ENCODE results near the gene IL13RA1. TPM values are rescaled to one million over a fixed set of nuclear protein-coding genes. Genes with fewer than 3 reads are reported as not detected.
"Not testable (repeated sequence)": the region's sequence is repeated elsewhere in the genome, so short reads cannot be mapped to it uniquely, and the experiment has no call there.

IL13RA1 gene
- polyA plus RNA-seq, 5 donors: 37.4 to 53.7 (median 43.5) TPM

- no peak for DNase-seq
Measured at GRCh38 chrX:118772051-118772450, 44.6 kb downstream of the IL13RA1 start.

GRCh38 chrX:118773782-118774181 lies 46.4 kb downstream of the IL13RA1 start:
- peak; percentile 8 to 15 for DNase-seq

DNA sequence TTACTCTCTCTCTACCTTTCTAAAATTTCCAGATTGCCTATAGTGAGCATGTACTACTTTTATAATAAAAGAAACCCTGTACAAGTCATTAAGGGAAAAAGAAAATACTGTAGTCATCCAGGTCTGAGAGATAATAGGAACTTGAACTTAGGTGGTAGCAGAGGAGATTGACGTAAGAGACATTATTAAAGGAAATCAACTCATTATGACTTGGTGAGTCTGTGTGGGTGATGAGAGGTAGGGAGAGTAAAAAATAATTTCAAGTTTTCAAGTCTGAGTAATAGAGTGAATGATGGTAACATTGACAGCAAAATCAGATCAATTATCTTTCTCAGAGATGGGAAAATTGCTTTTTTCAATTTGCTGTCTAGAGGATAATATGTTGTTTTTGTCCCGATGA lies 52.2 kb downstream of the IL13RA1 start:
- DNase-seq: no peak

- DNase-seq: no peak
Measured at GRCh38 chrX:118780509-118780908, 53.1 kb downstream of the IL13RA1 start.

- DNase-seq: peak in 1 of 2 donors; percentile 5
Measured at GRCh38 chrX:118780911-118781310, 53.5 kb downstream of the IL13RA1 start.

DNA sequence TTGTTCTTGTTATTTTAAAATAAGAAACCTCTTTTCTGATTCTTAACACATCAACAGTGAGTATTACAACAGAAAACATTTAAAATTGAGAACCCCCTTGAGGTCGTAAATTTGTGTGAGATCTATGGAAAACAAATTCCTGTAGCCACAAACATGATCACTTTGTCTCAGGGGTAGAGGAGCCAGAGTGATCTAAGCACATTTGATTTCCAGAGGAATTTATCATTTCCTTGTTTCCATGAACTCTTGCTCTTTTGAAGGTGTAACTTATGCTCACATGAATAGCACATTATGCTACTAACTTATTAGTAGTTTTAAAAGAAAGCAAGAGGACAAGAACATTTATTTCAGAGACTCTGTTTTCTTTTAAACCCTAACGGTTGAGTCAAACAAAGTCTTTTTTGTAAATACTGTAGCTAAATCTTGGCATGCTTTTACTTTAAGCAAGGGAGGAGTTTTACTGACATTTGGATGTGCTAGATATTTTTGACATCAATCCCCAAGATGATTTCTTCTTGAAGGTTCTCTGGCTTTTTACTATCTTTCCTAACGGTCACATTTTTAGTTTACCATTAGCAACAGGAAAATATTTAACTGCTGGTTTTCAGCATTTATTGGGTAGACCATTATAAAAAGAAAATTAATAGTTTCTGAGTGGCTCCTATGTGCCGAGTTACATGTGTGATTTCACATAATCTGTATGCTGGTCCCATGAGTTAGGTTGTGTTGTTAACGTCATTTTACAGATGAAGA lies 68.3 kb downstream of the IL13RA1 start:
- DNase-seq: no peak

DNA sequence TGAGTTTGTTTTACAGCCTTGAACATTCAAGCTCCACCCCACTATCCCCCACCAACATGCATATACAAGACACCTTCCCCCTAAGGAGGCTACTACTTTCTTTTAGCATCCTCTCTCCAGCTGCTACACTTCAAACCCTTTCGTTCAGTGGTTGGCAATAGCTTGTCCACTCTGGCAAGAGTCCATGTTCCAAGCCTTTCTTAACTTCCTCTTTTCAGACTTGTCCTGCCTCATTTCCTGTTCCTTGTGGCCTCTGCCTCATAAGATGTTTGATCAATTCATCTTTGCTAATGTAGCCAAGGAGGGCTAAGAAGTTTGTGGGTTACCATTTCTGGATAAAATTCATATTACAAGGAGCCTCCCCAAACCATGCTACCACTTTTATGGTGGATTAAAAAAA lies 75.5 kb downstream of the IL13RA1 start:
- DNase-seq: peak in 1 of 2 donors; percentile 21

DNA sequence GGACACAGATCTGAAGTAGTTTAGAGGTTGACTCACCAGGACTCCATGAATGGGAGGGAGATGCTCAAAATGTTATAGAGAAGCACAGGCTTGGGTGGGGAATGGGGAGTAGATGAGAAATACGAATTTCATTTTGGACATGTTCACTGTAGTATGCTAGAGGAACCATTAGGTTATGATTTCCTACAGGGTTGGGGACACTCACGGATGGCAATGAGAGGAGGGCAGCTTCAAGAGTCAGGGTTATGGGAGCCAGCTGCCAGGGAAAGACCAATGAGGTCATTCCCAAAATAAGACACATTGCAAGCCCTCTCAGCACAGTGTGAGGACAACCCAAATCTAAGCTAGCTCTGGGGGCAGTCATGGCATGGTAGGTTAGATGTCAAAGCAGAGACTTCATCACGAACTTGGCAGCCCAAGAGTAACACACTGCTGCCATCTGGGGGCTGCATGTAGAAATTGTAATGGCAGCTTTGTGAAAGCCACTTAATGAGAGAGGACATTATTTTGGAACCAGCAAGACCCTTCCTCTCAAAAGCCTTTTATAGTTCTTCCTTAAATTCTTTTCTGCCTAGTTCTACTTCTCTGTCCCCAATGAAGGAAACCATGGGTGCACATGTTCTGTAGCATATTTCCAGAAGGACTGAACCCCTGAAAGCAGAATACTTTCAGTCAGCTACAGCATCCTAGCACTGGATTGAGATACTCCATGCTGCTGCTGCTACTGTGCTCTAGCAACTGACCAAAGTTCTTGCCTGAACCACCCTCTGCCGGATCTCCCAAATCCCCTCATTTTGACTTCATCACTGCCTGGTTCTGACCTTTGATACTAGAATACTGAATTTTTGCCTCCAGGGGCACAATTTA lies 80.0 kb downstream of the IL13RA1 start:
- peak in 1 of 2 donors; percentile 27 for DNase-seq

DNA sequence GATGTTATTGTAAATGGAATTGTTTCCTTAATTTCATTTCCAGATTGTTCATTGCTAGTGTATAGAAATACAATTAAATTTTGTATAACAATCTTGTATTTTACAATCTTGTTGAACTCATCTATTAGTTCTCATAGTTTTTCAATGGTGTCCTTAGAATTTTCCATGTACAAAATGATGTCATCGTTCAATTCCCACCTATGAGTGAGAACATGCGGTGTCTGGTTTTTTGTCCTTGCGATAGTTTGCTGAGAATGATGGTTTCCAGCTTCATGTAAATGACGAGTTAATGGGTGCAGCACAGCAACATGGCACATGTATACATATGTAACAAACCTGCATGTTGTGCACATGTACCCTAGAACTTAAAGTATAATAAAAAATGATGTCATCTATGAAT lies 89.9 kb downstream of the IL13RA1 start:
- not testable (repeated sequence) for DNase-seq

DNA sequence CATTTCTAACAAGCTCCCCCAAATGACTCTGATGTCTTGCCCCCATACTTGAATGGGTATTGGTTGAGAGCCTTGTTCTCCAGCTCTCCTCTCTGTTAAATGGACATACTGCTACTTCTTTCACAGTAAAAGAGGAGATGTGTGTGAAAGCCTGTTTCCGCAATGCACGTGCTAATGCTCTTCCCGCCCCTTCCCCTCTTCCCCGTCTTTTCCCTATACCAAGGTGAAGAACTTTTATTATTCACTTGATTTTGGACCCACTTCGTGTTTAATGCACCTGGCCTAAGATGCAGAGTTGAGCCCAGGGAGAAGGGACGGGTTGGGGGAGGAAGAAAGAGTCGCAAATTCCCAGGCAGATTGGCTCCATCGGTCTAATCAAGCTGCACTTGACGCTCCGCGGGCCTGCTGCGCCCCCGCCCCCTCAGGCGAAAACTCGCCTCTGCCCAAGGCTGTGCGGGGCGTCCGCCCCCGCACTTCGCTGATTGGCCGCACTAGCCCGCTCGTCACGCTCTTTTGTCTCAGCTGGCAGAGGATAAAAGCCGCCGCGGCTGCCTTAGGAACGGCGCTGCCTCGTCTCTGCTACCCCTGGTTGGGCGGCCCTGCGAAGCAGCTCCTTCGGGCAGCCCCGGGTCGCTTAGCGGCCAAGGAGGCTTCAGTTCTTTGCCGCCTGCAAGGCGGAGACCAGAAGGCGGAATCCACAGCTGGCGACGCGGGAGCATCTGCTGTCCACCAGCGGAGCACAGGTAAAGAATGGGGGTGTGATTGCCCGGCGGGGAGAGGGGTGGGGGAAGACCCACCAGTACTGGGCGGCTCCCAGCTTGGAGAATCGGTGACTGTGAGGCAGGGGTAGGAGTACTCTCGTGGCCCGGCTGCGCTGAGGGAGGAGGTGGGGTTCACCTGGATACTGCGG lies 96.1 kb downstream of the IL13RA1 start, which contains the start of gene ZCCHC12:
Gene ZCCHC12 (plus strand): TSS at position 562 of the 910 bp plus-strand sequence. CDS start 1,421 bp downstream, outside the sequence.
- peak; percentile 49 to 61 for DNase-seq

GRCh38 chrX:118824173-118824730 lies 96.8 kb downstream of the IL13RA1 start:
- DNase-seq: no peak

- no peak for DNase-seq
Measured at GRCh38 chrX:118825227-118825626, 97.8 kb downstream of the IL13RA1 start.

- peak; percentile 42 to 51 for DNase-seq
Measured at GRCh38 chrX:118839334-118839958, 112.0 kb downstream of the IL13RA1 start.

Other genes with a start within 250 kb of the IL13RA1 start
- 10 to 100 TPM; 11.6 to 26.2 (median 17.7) TPM for gene DOCK11, start 231.8 kb upstream of the IL13RA1 start, polyA plus RNA-seq (ENCODE audit: insufficient read depth in 1 of 5, insufficient read length in 5 of 5, low replicate concordance in 1 of 5)
- under 1 TPM; 0.31 to 0.75 (median 0.45) TPM for gene ZCCHC12, start 96.2 kb downstream of the IL13RA1 start, polyA plus RNA-seq (ENCODE audit: insufficient read depth in 1 of 5, insufficient read length in 5 of 5, low replicate concordance in 1 of 5)
- gene LONRF3, start 247.0 kb downstream of the IL13RA1 start, polyA plus RNA-seq (ENCODE audit: insufficient read depth in 1 of 5, insufficient read length in 5 of 5, low replicate concordance in 1 of 5): 1 to 10 TPM; 2.4 to 3.7 (median 2.9) TPM

Measured in right lung (tissue), 5 donors.